DLD1 (cell line): ENCODE results near the gene FEM1B.

Experiments used
- in situ Hi-C: cut with HindIII; loops from 2 replicates; pipeline ENCODE4 v1.10.0; 2017; ENCODE audit warnings: low sequenced_read_pairs

FEM1B gene

DNA sequence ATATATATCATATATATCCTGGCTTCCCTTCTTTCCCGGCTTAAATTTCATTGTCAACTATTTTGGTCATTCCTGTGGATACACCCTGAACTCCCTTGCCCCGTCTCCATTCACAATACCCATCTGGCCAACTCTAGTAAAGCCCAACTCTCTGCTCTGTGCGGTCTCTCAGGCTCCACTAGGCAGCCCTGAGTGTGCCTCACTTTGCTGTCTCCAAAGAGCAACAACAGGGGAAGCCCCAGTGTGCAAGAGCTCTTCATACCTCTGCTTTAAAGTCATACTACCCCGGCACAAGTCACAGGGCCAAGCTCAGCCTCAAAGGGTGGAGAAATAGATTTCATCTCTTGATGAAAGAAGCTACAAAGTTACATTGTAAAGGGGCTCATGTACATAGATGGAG, 18.9 kb upstream of the FEM1B start:
- in situ Hi-C loops, result no loop called here

- in situ Hi-C loops, result no loop called here
Observed at GRCh38 chr15:68259883-68260282, 17.7 kb upstream of the FEM1B start.

GRCh38 chr15:68261241-68261640, 16.3 kb upstream of the FEM1B start:
- in situ Hi-C loops, result no loop called here

- in situ Hi-C loops, result no loop called here
Observed at GRCh38 chr15:68261980-68262379, 15.6 kb upstream of the FEM1B start.

GRCh38 chr15:68262514-68263356, 14.8 kb upstream of the FEM1B start:
- in situ Hi-C loops, result no loop called here

DNA sequence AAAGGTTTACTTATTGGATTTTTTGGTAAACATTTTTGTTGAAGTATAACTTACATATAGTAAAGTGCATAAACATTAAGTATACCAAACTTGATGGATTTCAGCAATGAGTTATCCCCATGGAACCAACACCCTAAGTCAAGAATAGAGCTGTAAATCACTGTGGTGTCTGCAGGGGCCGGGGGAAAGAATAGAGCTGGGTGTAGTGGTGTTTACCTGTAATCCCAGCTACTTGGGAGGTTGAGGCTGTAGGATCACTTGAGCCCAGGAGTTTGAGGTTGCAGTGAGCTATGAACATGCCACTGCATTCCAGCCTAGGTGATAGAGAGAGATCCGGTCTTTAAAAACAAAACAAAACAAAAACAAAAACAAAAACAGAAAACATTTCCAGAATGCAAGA, 13.3 kb upstream of the FEM1B start:
- in situ Hi-C loops, result no loop called here

- in situ Hi-C loops, result no loop called here
Observed at GRCh38 chr15:68265081-68265480, 12.5 kb upstream of the FEM1B start.

- in situ Hi-C loops, result no loop called here
Observed at GRCh38 chr15:68265674-68266073, 11.9 kb upstream of the FEM1B start.

GRCh38 chr15:68268405-68268804, 9.1 kb upstream of the FEM1B start:
- in situ Hi-C loops, result no loop called here

GRCh38 chr15:68271854-68272471, 5.6 kb upstream of the FEM1B start:
- in situ Hi-C loops, result no loop called here

DNA sequence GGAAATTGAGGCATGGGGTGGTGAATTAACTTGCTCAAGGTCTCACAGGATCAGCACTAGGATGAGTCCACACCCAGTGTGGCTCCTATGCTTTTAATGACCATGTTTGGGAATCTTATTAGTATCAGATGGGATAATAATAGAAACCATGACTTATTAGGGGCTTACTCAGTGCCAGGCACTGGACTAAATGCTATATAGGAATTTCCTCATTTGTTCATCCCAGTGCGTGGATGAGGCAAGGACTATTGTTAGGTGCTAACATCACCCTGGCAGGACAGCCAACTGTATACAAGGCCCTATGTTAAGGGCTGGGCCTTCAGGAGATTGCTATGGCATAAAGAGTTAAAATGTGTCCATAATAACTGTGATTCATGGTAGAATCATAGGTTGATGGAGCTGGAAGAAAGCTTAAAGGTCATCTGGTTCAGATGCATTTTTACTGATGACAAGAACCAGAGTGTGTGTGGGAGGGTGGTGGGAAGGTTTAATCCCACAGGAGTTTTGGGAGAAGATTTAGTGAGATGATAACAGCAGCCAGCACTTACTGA, 4.7 kb upstream of the FEM1B start:
- in situ Hi-C loops, result no loop called here

DNA sequence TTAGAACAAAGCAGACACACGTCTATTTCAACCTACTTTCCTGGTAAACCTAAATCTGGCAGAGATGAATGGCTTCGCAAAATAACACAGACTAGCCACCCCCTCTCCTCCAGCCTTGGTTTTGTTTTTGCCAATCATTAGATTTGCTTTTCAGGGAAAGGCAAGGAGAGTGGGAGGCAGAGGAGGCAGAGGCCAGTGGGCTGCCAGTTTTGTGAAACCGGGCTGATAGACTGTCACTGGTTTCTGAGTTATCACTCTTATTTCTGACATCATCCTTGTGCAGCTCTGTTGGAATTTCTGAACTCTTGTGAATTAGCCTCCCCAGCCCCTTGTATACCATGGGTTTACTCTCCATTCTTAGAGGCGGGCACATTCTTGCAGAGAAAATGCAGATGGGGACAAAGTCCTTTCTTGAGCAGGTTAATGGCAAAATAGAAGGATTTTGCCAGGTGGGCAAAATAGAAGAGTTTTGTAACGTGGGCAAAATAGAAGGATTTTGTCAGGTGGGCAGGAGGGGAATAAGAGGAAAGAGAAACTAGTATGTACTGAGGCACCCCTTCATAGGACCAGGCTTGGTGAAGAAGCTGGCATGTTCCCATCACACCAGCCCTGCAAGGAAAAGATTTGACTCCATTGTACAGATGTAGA, 3.2 kb upstream of the FEM1B start:
- in situ Hi-C loops, result no loop called here

DNA sequence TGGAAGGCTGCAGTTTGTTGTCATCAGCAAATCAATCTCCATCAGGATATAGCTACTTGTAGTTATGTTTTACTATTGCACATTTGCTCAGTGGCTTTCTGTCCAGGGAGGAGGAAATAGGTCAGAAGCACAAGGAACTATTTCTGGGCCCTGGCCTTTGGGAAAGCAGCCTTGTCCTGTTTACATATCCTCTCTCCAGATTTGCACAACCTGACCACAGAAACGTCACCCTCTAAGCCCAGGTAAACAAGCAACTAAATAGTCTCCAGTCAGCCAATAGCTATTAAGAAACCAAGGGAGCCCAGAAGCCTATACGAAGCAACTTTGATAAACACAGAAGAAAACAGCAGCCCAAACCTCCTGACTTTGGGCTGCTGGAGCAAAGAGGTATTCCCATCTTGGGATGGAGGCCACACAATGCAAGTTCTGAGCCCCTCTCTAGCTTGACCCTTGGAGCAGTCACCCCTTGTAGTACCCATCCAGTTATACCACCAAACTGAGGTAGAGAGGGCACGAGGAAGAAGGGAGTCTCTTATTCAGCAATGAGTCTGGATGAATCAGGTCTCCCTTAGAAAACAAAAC, 2.3 kb upstream of the FEM1B start:
- in situ Hi-C loops, result no loop called here

GRCh38 chr15:68276668-68277067, 877 bp upstream of the FEM1B start:
- in situ Hi-C loops, result no loop called here

GRCh38 chr15:68277131-68277602, 378 bp upstream of the FEM1B start:
- in situ Hi-C loops, result no loop called here

DNA sequence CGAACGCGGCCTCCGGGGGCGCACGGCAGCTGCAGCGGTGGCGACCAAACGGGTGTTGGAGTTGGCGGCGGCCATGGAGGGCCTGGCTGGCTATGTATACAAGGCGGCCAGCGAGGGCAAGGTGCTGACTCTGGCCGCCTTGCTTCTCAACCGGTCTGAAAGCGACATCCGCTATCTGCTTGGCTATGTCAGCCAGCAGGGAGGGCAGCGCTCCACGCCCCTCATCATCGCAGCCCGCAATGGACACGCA, 725 bp downstream of the FEM1B start:
- in situ Hi-C loops, result no loop called here

GRCh38 chr15:68278595-68279405, 1.3 kb downstream of the FEM1B start:
- in situ Hi-C loops, result no loop called here

- in situ Hi-C loops, result no loop called here
Observed at GRCh38 chr15:68279779-68280753, 2.5 kb downstream of the FEM1B start.

GRCh38 chr15:68281008-68281407, 3.5 kb downstream of the FEM1B start:
- in situ Hi-C loops, result no loop called here

DNA sequence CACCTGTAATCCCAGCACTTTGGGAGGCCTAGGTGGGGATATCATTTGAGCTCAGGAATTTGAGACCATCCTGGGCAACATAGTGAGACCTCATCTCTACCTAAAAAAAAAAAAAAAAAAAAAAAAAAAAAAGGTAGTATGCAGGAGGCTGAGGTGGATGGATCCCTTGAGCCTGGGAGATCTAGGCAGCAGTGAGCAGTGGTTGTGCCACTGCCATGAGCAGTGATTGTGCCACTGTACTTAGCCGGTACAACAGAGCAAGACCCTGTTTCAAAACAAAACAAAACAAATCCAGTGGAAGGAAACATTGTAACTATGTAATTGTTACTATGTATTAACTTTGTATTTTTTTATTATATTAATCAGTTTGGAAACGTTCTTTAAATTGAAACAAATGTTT, 5.9 kb downstream of the FEM1B start:
- in situ Hi-C loops, result no loop called here
